ENCODE data around the gene PXMP2.

Gene PXMP2

GRCh38 chr12:132718644-132719043 lies 31.3 kb downstream of the PXMP2 start:
- Histone ChIP-seq H3K9me3 (ENCODE audit: low read length) (no peaks in the 10 kb centered on the region), H3K9ac (ENCODE audit: low read length) (no peak overlapping the region), H3K4me3 (ENCODE audit: low read depth in 1 of 2, low read length in 2 of 2) (no peak overlapping the region), H3K4me1 (ENCODE audit: insufficient read depth, low read length) (no peaks in the 10 kb centered on the region), H3K36me3 (ENCODE audit: insufficient read depth, low read length) (peaks cover 47% of the 10 kb centered on the region), H3K27ac (ENCODE audit: low read depth, low read length) (no peak overlapping the region), H3K27me3 (ENCODE audit: control insufficient read depth in 1 of 2, insufficient read depth in 2 of 2, low read length in 2 of 2) (no peaks in the 10 kb centered on the region)

- H3K4me3 ChIP-seq (ENCODE audit: low read depth in 1 of 2, low read length in 2 of 2) = no peak overlapping the region
- H3K4me1 ChIP-seq (ENCODE audit: insufficient read depth, low read length) = no peaks in the 10 kb centered on the region
- H3K9ac ChIP-seq (ENCODE audit: low read length) = no peak overlapping the region
- peaks cover 54% of the 10 kb centered on the region for H3K36me3 ChIP-seq (ENCODE audit: insufficient read depth, low read length)
- no peaks in the 10 kb centered on the region for H3K27me3 ChIP-seq (ENCODE audit: control insufficient read depth in 1 of 2, insufficient read depth in 2 of 2, low read length in 2 of 2)
- no peaks in the 10 kb centered on the region for H3K9me3 ChIP-seq (ENCODE audit: low read length)
- H3K27ac ChIP-seq (ENCODE audit: low read depth, low read length) = no peak overlapping the region
Measured at GRCh38 chr12:132719141-132719953, 32.0 kb downstream of the PXMP2 start.

- no peaks in the 10 kb centered on the region for H3K27me3 ChIP-seq (ENCODE audit: control insufficient read depth in 1 of 2, insufficient read depth in 2 of 2, low read length in 2 of 2)
- H3K4me3 ChIP-seq (ENCODE audit: low read depth in 1 of 2, low read length in 2 of 2) = no peak overlapping the region
- no peak overlapping the region for H3K27ac ChIP-seq (ENCODE audit: low read depth, low read length)
- no peak overlapping the region for H3K9ac ChIP-seq (ENCODE audit: low read length)
- H3K36me3 ChIP-seq (ENCODE audit: insufficient read depth, low read length) = peaks cover 54% of the 10 kb centered on the region
- no peaks in the 10 kb centered on the region for H3K9me3 ChIP-seq (ENCODE audit: low read length)
- H3K4me1 ChIP-seq (ENCODE audit: insufficient read depth, low read length) = no peaks in the 10 kb centered on the region
Measured at GRCh38 chr12:132719954-132720324, 32.6 kb downstream of the PXMP2 start.

GRCh38 chr12:132720606-132721345 lies 33.4 kb downstream of the PXMP2 start:
- Histone ChIP-seq H3K9ac (ENCODE audit: low read length) (no peak overlapping the region), H3K27me3 (ENCODE audit: control insufficient read depth in 1 of 2, insufficient read depth in 2 of 2, low read length in 2 of 2) (no peaks in the 10 kb centered on the region), H3K4me3 (ENCODE audit: low read depth in 1 of 2, low read length in 2 of 2) (no peak overlapping the region), H3K27ac (ENCODE audit: low read depth, low read length) (no peak overlapping the region), H3K9me3 (ENCODE audit: low read length) (no peaks in the 10 kb centered on the region), H3K4me1 (ENCODE audit: insufficient read depth, low read length) (no peaks in the 10 kb centered on the region), H3K36me3 (ENCODE audit: insufficient read depth, low read length) (peaks cover 61% of the 10 kb centered on the region)

- no peaks in the 10 kb centered on the region for H3K4me1 ChIP-seq (ENCODE audit: insufficient read depth, low read length)
- H3K9ac ChIP-seq (ENCODE audit: low read length) = no peak overlapping the region
- no peaks in the 10 kb centered on the region for H3K27me3 ChIP-seq (ENCODE audit: control insufficient read depth in 1 of 2, insufficient read depth in 2 of 2, low read length in 2 of 2)
- H3K27ac ChIP-seq (ENCODE audit: low read depth, low read length) = no peak overlapping the region
- H3K4me3 ChIP-seq (ENCODE audit: low read depth in 1 of 2, low read length in 2 of 2) = no peak overlapping the region
- no peaks in the 10 kb centered on the region for H3K9me3 ChIP-seq (ENCODE audit: low read length)
- H3K36me3 ChIP-seq (ENCODE audit: insufficient read depth, low read length) = peaks cover 78% of the 10 kb centered on the region
Measured at GRCh38 chr12:132723015-132723763, 35.8 kb downstream of the PXMP2 start.

- Histone ChIP-seq H3K9ac (ENCODE audit: low read length) (no peak overlapping the region), H3K4me1 (ENCODE audit: insufficient read depth, low read length) (no peaks in the 10 kb centered on the region), H3K4me3 (ENCODE audit: low read depth in 1 of 2, low read length in 2 of 2) (no peak overlapping the region), H3K27ac (ENCODE audit: low read depth, low read length) (no peak overlapping the region), H3K9me3 (ENCODE audit: low read length) (no peaks in the 10 kb centered on the region), H3K27me3 (ENCODE audit: control insufficient read depth in 1 of 2, insufficient read depth in 2 of 2, low read length in 2 of 2) (no peaks in the 10 kb centered on the region), H3K36me3 (ENCODE audit: insufficient read depth, low read length) (peaks cover 81% of the 10 kb centered on the region)
Measured at GRCh38 chr12:132723764-132724140, 36.4 kb downstream of the PXMP2 start.

GRCh38 chr12:132724506-132725241 lies 37.3 kb downstream of the PXMP2 start:
- no peak overlapping the region for H3K9ac ChIP-seq (ENCODE audit: low read length)
- H3K36me3 ChIP-seq (ENCODE audit: insufficient read depth, low read length) = peaks cover 77% of the 10 kb centered on the region
- H3K27ac ChIP-seq (ENCODE audit: low read depth, low read length) = no peak overlapping the region
- no peaks in the 10 kb centered on the region for H3K4me1 ChIP-seq (ENCODE audit: insufficient read depth, low read length)
- H3K27me3 ChIP-seq (ENCODE audit: control insufficient read depth in 1 of 2, insufficient read depth in 2 of 2, low read length in 2 of 2) = no peaks in the 10 kb centered on the region
- H3K4me3 ChIP-seq (ENCODE audit: low read depth in 1 of 2, low read length in 2 of 2) = no peak overlapping the region
- no peaks in the 10 kb centered on the region for H3K9me3 ChIP-seq (ENCODE audit: low read length)

GRCh38 chr12:132726386-132726785 lies 39.0 kb downstream of the PXMP2 start:
- Histone ChIP-seq H3K9ac (ENCODE audit: low read length) (no peak overlapping the region), H3K27me3 (ENCODE audit: control insufficient read depth in 1 of 2, insufficient read depth in 2 of 2, low read length in 2 of 2) (no peaks in the 10 kb centered on the region), H3K4me1 (ENCODE audit: insufficient read depth, low read length) (no peaks in the 10 kb centered on the region), H3K27ac (ENCODE audit: low read depth, low read length) (no peak overlapping the region), H3K9me3 (ENCODE audit: low read length) (no peaks in the 10 kb centered on the region), H3K36me3 (ENCODE audit: insufficient read depth, low read length) (peaks cover 78% of the 10 kb centered on the region), H3K4me3 (ENCODE audit: low read depth in 1 of 2, low read length in 2 of 2) (no peak overlapping the region)

GRCh38 chr12:132727091-132727794 lies 39.9 kb downstream of the PXMP2 start:
- H3K4me1 ChIP-seq (ENCODE audit: insufficient read depth, low read length) = no peaks in the 10 kb centered on the region

GRCh38 chr12:132728502-132728901 lies 41.1 kb downstream of the PXMP2 start:
- peaks cover 90% of the 10 kb centered on the region for H3K36me3 ChIP-seq (ENCODE audit: insufficient read depth, low read length)
- H3K27ac ChIP-seq (ENCODE audit: low read depth, low read length) = no peak overlapping the region
- no peaks in the 10 kb centered on the region for H3K4me1 ChIP-seq (ENCODE audit: insufficient read depth, low read length)
- H3K9ac ChIP-seq (ENCODE audit: low read length) = no peak overlapping the region
- no peaks in the 10 kb centered on the region for H3K27me3 ChIP-seq (ENCODE audit: control insufficient read depth in 1 of 2, insufficient read depth in 2 of 2, low read length in 2 of 2)
- H3K4me3 ChIP-seq (ENCODE audit: low read depth in 1 of 2, low read length in 2 of 2) = no peak overlapping the region
- no peaks in the 10 kb centered on the region for H3K9me3 ChIP-seq (ENCODE audit: low read length)

More at GRCh38 chr12:132727091-132727794, 39.9 kb downstream of the PXMP2 start:
- H3K4me3 ChIP-seq (ENCODE audit: low read depth in 1 of 2, low read length in 2 of 2) = no peak overlapping the region
- no peaks in the 10 kb centered on the region for H3K9me3 ChIP-seq (ENCODE audit: low read length)
- no peaks in the 10 kb centered on the region for H3K27me3 ChIP-seq (ENCODE audit: control insufficient read depth in 1 of 2, insufficient read depth in 2 of 2, low read length in 2 of 2)
- no peak overlapping the region for H3K9ac ChIP-seq (ENCODE audit: low read length)
- no peak overlapping the region for H3K27ac ChIP-seq (ENCODE audit: low read depth, low read length)
- peaks cover 87% of the 10 kb centered on the region for H3K36me3 ChIP-seq (ENCODE audit: insufficient read depth, low read length)

All from muscle layer of colon (tissue), 2 donors.